Measurements from ENCODE around the gene OR6Q1. TPM values are rescaled to one million over a fixed set of nuclear protein-coding genes. Genes with fewer than 3 reads are reported as not detected.

The OR6Q1 gene
- total RNA-seq, 4 donors from 2014 or later, result not detected

GRCh38 chr11:58028687-58029411, 1.9 kb upstream of the OR6Q1 start:
- Histone ChIP-seq H3K4me1 (peaks cover 11 to 21% of the 10 kb centered on the region in 2 donors), H3K4me3 (no peak overlapping the region), H3K9me3 (no peaks in the 10 kb centered on the region), H3K27ac (peak overlapping the region; percentile 4 to 70 (median 50)), H3K36me3 (no peaks in the 10 kb centered on the region), H3K27me3 (no peaks in the 10 kb centered on the region)
- ATAC-seq (no peak), DNase-seq (no peak)
- TF ChIP-seq CTCF (IDR thresholded peaks at IDR 0.05 in 4 of 5, conservative IDR thresholded peaks at IDR 0.05 in 1 of 5) (no peak), POLR2A (IDR thresholded peaks at IDR 0.05) (no peak)
- intact Hi-C loops (cut with DNase I; ENCODE audit: low total_unique reads), result no loop called here
- in situ Hi-C loops (cut with MboI; ENCODE audit: low sequenced_read_pairs in 4 of 4), result no loop called here

- no peaks in the 10 kb centered on the region for H3K9me3 ChIP-seq
- no peak overlapping the region for H3K27ac ChIP-seq
- in situ Hi-C loops (cut with MboI; ENCODE audit: low sequenced_read_pairs in 4 of 4) (no loop called here), intact Hi-C loops (cut with DNase I; ENCODE audit: low total_unique reads) (no loop called here)
- no peak overlapping the region for H3K4me3 ChIP-seq
- H3K4me1 ChIP-seq, result no peaks in the 10 kb centered on the region
- no peak for DNase-seq
- TF ChIP-seq CTCF (IDR thresholded peaks at IDR 0.05 in 4 of 5, conservative IDR thresholded peaks at IDR 0.05 in 1 of 5) (no peak), POLR2A (IDR thresholded peaks at IDR 0.05) (no peak)
- no peaks in the 10 kb centered on the region for H3K27me3 ChIP-seq
- ATAC-seq, result no peak
- H3K36me3 ChIP-seq, result no peaks in the 10 kb centered on the region
Measured at GRCh38 chr11:58034471-58034870, 3.7 kb downstream of the OR6Q1 start.

- H3K4me1 ChIP-seq, result no peaks in the 10 kb centered on the region
- no peaks in the 10 kb centered on the region for H3K9me3 ChIP-seq
- no peak overlapping the region for H3K27ac ChIP-seq
- H3K27me3 ChIP-seq, result no peaks in the 10 kb centered on the region
- H3K36me3 ChIP-seq, result no peaks in the 10 kb centered on the region
- ATAC-seq (no peak), DNase-seq (no peak)
- TF ChIP-seq POLR2A (IDR thresholded peaks at IDR 0.05), result no peak
- TF ChIP-seq CTCF (IDR thresholded peaks at IDR 0.05 in 4 of 5, conservative IDR thresholded peaks at IDR 0.05 in 1 of 5), result no peak
- H3K4me3 ChIP-seq, result no peak overlapping the region
- intact Hi-C loops (cut with DNase I; ENCODE audit: low total_unique reads), result no loop called here
- in situ Hi-C loops (cut with MboI; ENCODE audit: low sequenced_read_pairs in 4 of 4), result no loop called here
Measured at GRCh38 chr11:58039589-58039988, 8.8 kb downstream of the OR6Q1 start.

GRCh38 chr11:58043379-58043778, 12.6 kb downstream of the OR6Q1 start:
- Histone ChIP-seq H3K36me3 (no peaks in the 10 kb centered on the region), H3K4me3 (no peak overlapping the region), H3K4me1 (no peaks in the 10 kb centered on the region), H3K9me3 (no peaks in the 10 kb centered on the region), H3K27ac (no peak overlapping the region), H3K27me3 (no peaks in the 10 kb centered on the region)
- no peak for ATAC-seq
- in situ Hi-C loops (cut with MboI; ENCODE audit: low sequenced_read_pairs in 4 of 4) (no loop called here), intact Hi-C loops (cut with DNase I; ENCODE audit: low total_unique reads) (no loop called here)
- no peak for DNase-seq
- TF ChIP-seq POLR2A (IDR thresholded peaks at IDR 0.05) (no peak), CTCF (IDR thresholded peaks at IDR 0.05 in 4 of 5, conservative IDR thresholded peaks at IDR 0.05 in 1 of 5) (no peak)

- Histone ChIP-seq H3K9me3 (no peaks in the 10 kb centered on the region), H3K4me3 (no peak overlapping the region), H3K4me1 (no peaks in the 10 kb centered on the region), H3K27ac (no peak overlapping the region), H3K36me3 (no peaks in the 10 kb centered on the region), H3K27me3 (no peaks in the 10 kb centered on the region)
- ATAC-seq (no peak), DNase-seq (no peak)
- no peak for TF ChIP-seq POLR2A (IDR thresholded peaks at IDR 0.05)
- no peak for TF ChIP-seq CTCF (IDR thresholded peaks at IDR 0.05 in 4 of 5, conservative IDR thresholded peaks at IDR 0.05 in 1 of 5)
- intact Hi-C loops (cut with DNase I; ENCODE audit: low total_unique reads) (no loop called here), in situ Hi-C loops (cut with MboI; ENCODE audit: low sequenced_read_pairs in 4 of 4) (no loop called here)
Measured at GRCh38 chr11:58046231-58046630, 15.5 kb downstream of the OR6Q1 start.

Data from gastrocnemius medialis (tissue), 4 donors.